GM19438 (cell line): ENCODE results near the gene ZFAND2B.
"Not testable (repeated sequence)": the region's sequence is repeated elsewhere in the genome, so short reads cannot be mapped to it uniquely, and the experiment has no call there.

Experiments
- ATAC-seq: cut with Tn5 transposase; IDR thresholded peaks from one replicate; pipeline ENCODE4 v1.9.1; 2021; ENCODE audit warnings: low read depth; ENCODE audit not compliant: unreplicated experiment

Gene ZFAND2B

GRCh38 chr2:219200502-219201326, 5.9 kb upstream of the ZFAND2B start:
- ATAC-seq = not testable (repeated sequence)

DNA sequence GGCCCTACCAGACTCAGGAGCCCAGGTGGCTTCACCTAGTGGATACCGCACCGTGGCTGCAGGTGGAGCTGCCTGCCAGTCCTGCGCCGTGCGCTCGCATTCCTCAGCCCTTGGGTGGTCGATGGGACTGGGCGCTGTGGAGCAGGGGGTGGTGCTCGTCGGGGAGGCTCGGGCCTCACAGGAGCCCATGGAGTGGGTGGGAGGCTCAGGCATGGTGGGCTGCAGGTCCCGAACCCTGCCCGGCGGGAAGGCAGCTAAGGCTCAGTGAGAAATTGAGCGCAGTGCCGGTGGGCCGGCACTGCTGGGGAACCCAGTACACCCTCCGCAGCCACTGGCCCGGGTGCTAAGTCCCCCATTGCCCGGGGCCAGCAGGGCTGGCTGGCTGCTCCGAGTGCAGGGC, 5.3 kb upstream of the ZFAND2B start:
- ATAC-seq = not testable (repeated sequence)

GRCh38 chr2:219204425-219205164, 2.0 kb upstream of the ZFAND2B start:
- ATAC-seq = no peak

- no peak for ATAC-seq
Observed at GRCh38 chr2:219205165-219205538, 1.4 kb upstream of the ZFAND2B start.

DNA sequence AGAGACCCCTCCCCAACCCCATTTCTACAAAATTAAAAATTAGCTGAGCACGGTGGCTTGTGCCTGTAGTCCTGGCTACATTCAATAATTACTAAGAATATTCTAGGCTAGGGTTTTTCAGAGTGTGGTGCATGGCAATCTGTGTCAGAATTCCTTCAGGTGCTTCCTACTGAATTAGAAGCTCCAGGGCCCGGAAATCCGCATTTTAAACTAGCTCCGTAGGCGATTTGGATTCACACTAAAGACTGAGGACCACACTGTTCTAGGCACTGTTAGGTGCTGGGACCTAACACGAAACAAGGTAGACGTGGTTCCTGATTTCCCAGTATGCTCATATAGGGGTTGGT, 628 bp upstream of the ZFAND2B start:
- ATAC-seq = no peak

- no peak for ATAC-seq
Observed at GRCh38 chr2:219207134-219207883, 727 bp downstream of the ZFAND2B start.

GRCh38 chr2:219207884-219208740, 1.5 kb downstream of the ZFAND2B start:
- ATAC-seq = no peak

- no peak for ATAC-seq
Observed at GRCh38 chr2:219209236-219210195, 2.9 kb downstream of the ZFAND2B start.

- no peak for ATAC-seq
Observed at GRCh38 chr2:219210196-219210885, 3.8 kb downstream of the ZFAND2B start.

DNA sequence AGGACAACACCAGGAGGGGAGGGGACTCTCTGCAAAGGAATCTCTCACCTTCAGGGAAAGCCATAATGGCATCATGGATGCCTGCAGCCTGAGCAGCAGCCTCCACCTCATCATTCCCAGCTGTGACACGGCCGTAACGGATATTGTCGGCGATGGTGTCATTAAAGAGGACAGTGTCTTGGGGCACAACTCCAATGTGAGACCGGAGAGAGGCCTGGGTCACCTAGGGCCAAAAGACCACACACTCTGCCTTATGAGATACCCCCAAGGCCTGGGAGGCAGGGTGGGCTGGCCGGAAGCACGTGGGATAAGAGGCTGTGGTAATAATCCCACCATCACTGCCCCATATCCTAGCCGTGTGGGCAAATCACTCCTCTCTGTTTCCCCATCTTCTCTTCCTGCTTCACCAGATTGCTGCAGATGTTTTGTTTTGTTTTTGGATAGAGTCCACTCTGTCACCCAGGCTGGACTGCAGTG, 4.3 kb downstream of the ZFAND2B start:
- no peak for ATAC-seq

- no peak for ATAC-seq
Observed at GRCh38 chr2:219213026-219213415, 6.4 kb downstream of the ZFAND2B start.

GRCh38 chr2:219213486-219214071, 7.0 kb downstream of the ZFAND2B start:
- ATAC-seq = no peak

DNA sequence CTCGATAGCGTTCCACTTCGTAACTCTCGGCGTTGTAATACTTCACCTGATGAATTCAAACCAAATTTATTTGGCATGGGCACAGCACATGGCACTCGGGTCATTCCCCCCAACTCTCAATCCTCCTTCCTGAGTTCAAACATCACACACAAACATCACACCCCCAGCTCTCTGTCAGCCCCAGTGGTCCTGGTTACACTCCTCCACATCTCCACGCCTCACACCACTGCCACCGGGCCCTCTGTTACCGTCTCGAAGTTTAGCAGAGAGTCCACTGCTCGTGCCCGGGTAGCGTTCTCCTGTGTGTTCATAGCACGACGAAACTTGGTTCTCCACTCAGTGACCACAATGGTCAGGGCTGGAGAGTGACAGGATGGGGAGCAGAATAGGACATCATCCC, 7.6 kb downstream of the ZFAND2B start:
- ATAC-seq = no peak

- no peak for ATAC-seq
Observed at GRCh38 chr2:219214786-219215185, 8.2 kb downstream of the ZFAND2B start.

- ATAC-seq = no peak
Observed at GRCh38 chr2:219215871-219216534, 9.4 kb downstream of the ZFAND2B start.

GRCh38 chr2:219216535-219216915, 9.9 kb downstream of the ZFAND2B start:
- no peak for ATAC-seq

DNA sequence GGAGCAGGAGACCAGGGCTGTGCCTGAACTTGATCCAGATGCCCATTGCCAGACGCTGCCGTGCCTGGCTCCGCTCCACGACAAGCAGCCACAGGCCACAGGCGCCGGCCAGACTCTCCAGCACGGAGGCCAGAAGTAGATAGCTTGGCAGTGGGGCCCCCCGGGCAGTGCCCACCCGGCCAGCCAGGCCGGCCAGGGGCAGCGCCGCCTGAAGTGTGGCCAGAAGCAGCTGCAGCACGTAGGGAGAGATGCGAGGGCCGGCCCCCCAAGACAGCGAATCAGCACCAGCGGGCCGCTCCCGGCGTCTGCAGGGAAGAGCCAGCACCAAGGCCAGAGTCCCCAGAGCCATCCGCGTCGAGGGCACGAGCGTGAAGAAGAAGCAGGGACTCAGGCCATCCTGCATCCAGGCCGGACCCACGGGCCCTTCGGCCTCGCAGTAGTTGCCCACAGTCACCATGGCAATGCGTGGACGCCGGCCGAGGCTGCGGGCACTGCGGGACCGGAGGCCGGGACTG, 11.7 kb downstream of the ZFAND2B start:
- peak; percentile 36 for ATAC-seq
